Chondrocyte (in vitro differentiated cells): ENCODE data around the gene RBM38. TPM values are rescaled to one million over a fixed set of nuclear protein-coding genes. Genes with fewer than 3 reads are reported as not detected.

ENCODE experiments used
- DNase-seq: peaks from one replicate; pipeline ENCODE4 v3.0.0; 2021; ENCODE audit warnings: mixed read lengths, low spot score
- H3K27ac Mint-ChIP-seq: one replicate; pipeline ENCODE4 v1.8.0; 2021; ENCODE audit warnings: mild to moderate bottlenecking, moderate library complexity, mixed read lengths; ENCODE audit not compliant: unreplicated experiment
- H3K27me3 Mint-ChIP-seq: 2 replicates; pipeline ENCODE4 v1.8.0; 2021; ENCODE audit warnings: low read depth, mixed read lengths
- H3K36me3 Mint-ChIP-seq: 2 replicates; pipeline ENCODE4 v1.8.0; 2021; ENCODE audit warnings: low read depth, mixed read lengths
- H3K4me1 Mint-ChIP-seq: 2 replicates; pipeline ENCODE4 v1.8.0; 2021; ENCODE audit warnings: low read depth, mild to moderate bottlenecking, mixed read lengths
- H3K4me3 Mint-ChIP-seq: one replicate; pipeline ENCODE4 v1.8.0; 2021; ENCODE audit warnings: mild to moderate bottlenecking, moderate library complexity, mixed read lengths; ENCODE audit not compliant: unreplicated experiment
- H3K9me3 Mint-ChIP-seq: 2 replicates; pipeline ENCODE4 v1.8.0; 2021; ENCODE audit warnings: low read depth, mixed read lengths
- CTCF ChIP-seq: fragments of 200-600 bp; sonication (generic); IDR thresholded peaks from 2 replicates; pipeline ENCODE4 v1.5.0; 2021; ENCODE audit warnings: antibody characterized with exemption, mild to moderate bottlenecking, moderate library complexity
- total RNA-seq: library from RNA; stranded (reverse); gene quantifications from 3 replicates; pipeline ENCODE4 v1.2.1, GENCODE V29; 2021

RBM38 gene
- total RNA-seq, 1 donor from 2014 or later: 11.2 TPM

- H3K36me3 Mint-ChIP-seq: peaks cover 8% of the 10 kb centered on the region
- no peaks in the 10 kb centered on the region for H3K27me3 Mint-ChIP-seq
- DNase-seq: peak; percentile 58
- no peaks in the 10 kb centered on the region for H3K9me3 Mint-ChIP-seq
- no peak overlapping the region for H3K4me3 Mint-ChIP-seq
- H3K27ac Mint-ChIP-seq: no peak overlapping the region
- no peak for TF ChIP-seq CTCF
- H3K4me1 Mint-ChIP-seq: peaks cover 13% of the 10 kb centered on the region
Observed at GRCh38 chr20:57404006-57404405, 12.8 kb downstream of the RBM38 start.

- peak; percentile 92 for DNase-seq
- no peak for TF ChIP-seq CTCF
- Mint-ChIP-seq H3K4me1 (peaks cover 8% of the 10 kb centered on the region), H3K9me3 (no peaks in the 10 kb centered on the region), H3K36me3 (peaks cover 8% of the 10 kb centered on the region), H3K27ac (no peak overlapping the region), H3K27me3 (no peaks in the 10 kb centered on the region), H3K4me3 (no peak overlapping the region)
Observed at GRCh38 chr20:57404419-57405072, 13.3 kb downstream of the RBM38 start.

- Mint-ChIP-seq H3K4me1 (peaks cover 2% of the 10 kb centered on the region), H3K9me3 (no peaks in the 10 kb centered on the region), H3K4me3 (no peak overlapping the region), H3K36me3 (peaks cover 8% of the 10 kb centered on the region), H3K27me3 (no peaks in the 10 kb centered on the region), H3K27ac (no peak overlapping the region)
- peak; percentile 78 for DNase-seq
- no peak for TF ChIP-seq CTCF
Observed at GRCh38 chr20:57405236-57406016, 14.2 kb downstream of the RBM38 start.

GRCh38 chr20:57407541-57407956 lies 16.4 kb downstream of the RBM38 start:
- Mint-ChIP-seq H3K9me3 (no peaks in the 10 kb centered on the region), H3K27me3 (no peaks in the 10 kb centered on the region), H3K27ac (no peak overlapping the region), H3K36me3 (peaks cover 8% of the 10 kb centered on the region), H3K4me3 (no peak overlapping the region), H3K4me1 (peaks cover 2% of the 10 kb centered on the region)
- TF ChIP-seq CTCF: no peak
- no peak for DNase-seq

GRCh38 chr20:57408131-57408530 lies 16.9 kb downstream of the RBM38 start:
- TF ChIP-seq CTCF: no peak
- Mint-ChIP-seq H3K27me3 (no peaks in the 10 kb centered on the region), H3K36me3 (peaks cover 8% of the 10 kb centered on the region), H3K4me1 (peaks cover 2% of the 10 kb centered on the region), H3K9me3 (no peaks in the 10 kb centered on the region), H3K4me3 (no peak overlapping the region), H3K27ac (no peak overlapping the region)
- no peak for DNase-seq
